HepG2 (cell line): ENCODE results near the gene FOSL2. TPM values are rescaled to one million over a fixed set of nuclear protein-coding genes. Genes with fewer than 3 reads are reported as not detected.

ENCODE experiments used
- AKAP8 ChIP-seq: sonication (generic); formaldehyde crosslinking; IDR thresholded peaks from 2 replicates; pipeline ENCODE4 v1.5.1; 2020; ENCODE audit warnings: mild to moderate bottlenecking, missing genetic modification reagents
- BORCS8-MEF2B ChIP-seq: sonication (generic); formaldehyde crosslinking; IDR thresholded peaks from 2 replicates; pipeline ENCODE4 v1.8.0; 2022; ENCODE audit warnings: mild to moderate bottlenecking, missing genetic modification reagents
- BRCA1 ChIP-seq: sonication (generic); formaldehyde crosslinking; IDR thresholded peaks from 2 replicates; pipeline ENCODE4 v1.4.0; 2020; ENCODE audit warnings: missing genetic modification reagents
- MTA1 ChIP-seq: sonication (generic); formaldehyde crosslinking; IDR thresholded peaks from 2 replicates; pipeline ENCODE4 v1.4.0; 2020; ENCODE audit warnings: missing genetic modification reagents, mild to moderate bottlenecking, borderline replicate concordance
- PCBP2 ChIP-seq: fragments of 200-400 bp; formaldehyde crosslinking; optimal IDR thresholded peaks from 2 replicates; pipeline ENCODE3; 2018; ENCODE audit warnings: low read length, low read depth; ENCODE audit not compliant: poor library complexity, severe bottlenecking
- RELA ChIP-seq: sonication (generic); formaldehyde crosslinking; IDR thresholded peaks from 2 replicates; pipeline ENCODE4 v1.4.0; 2020; ENCODE audit warnings: missing genetic modification reagents
- SMARCE1 ChIP-seq: fragments of 450-650 bp; IDR thresholded peaks from 2 replicates; pipeline ENCODE4 v1.6.1; 2017; ENCODE audit warnings: borderline replicate concordance
- YEATS2 ChIP-seq: sonication (generic); formaldehyde crosslinking; IDR thresholded peaks from 2 replicates; pipeline ENCODE4 v1.4.0; 2020; ENCODE audit warnings: missing genetic modification reagents, borderline replicate concordance
- YEATS4 ChIP-seq: sonication (generic); formaldehyde crosslinking; IDR thresholded peaks from 2 replicates; pipeline ENCODE4 v1.4.0; 2020; ENCODE audit warnings: missing genetic modification reagents, borderline replicate concordance
- ZFP90 ChIP-seq: sonication (generic); formaldehyde crosslinking; IDR thresholded peaks from 2 replicates; pipeline ENCODE4 v1.8.0; 2022; ENCODE audit warnings: missing genetic modification reagents, mild to moderate bottlenecking, inconsistent platforms, borderline replicate concordance
- ZNF496 ChIP-seq: sonication (generic); formaldehyde crosslinking; IDR thresholded peaks from 2 replicates; pipeline ENCODE4 v1.8.1; 2023; ENCODE audit warnings: mild to moderate bottlenecking, moderate library complexity, missing genetic modification reagents; ENCODE audit not compliant: insufficient replicate concordance
- ZNF562 ChIP-seq: sonication (generic); formaldehyde crosslinking; IDR thresholded peaks from 2 replicates; pipeline ENCODE4 v1.8.0; 2022; ENCODE audit warnings: missing genetic modification reagents, borderline replicate concordance
- ZNF788 ChIP-seq: sonication (generic); formaldehyde crosslinking; IDR thresholded peaks from 2 replicates; pipeline ENCODE4 v1.5.0; 2020; ENCODE audit warnings: mild to moderate bottlenecking, missing genetic modification reagents, borderline replicate concordance
- polyA plus RNA-seq, 8 experiments: library from polyadenylated mRNA; depleted of rRNA in 3 of 8; stranded (reverse) in 7 of 8; unstranded in 1 of 8; fragments of >200 nt; fragmentation: Illumina TruSeq in 4 of 8; extraction: Trizol in 4 of 8; gene quantifications; 2 replicates each; pipeline versions ENCODE4 v1.2.1 to v1.2.3, GENCODE V29; 2011 to 2016; ENCODE audit warnings: low read depth in 4 of 8, missing spikeins in 1 of 8, mixed read lengths in 1 of 8; ENCODE audit not compliant: insufficient read depth in 1 of 8
- total RNA-seq, 5 experiments: library from RNA; depleted of rRNA; stranded (reverse); fragments of >200 nt; fragmentation: Illumina TruSeq; extraction: Trizol; gene quantifications; 2 replicates each; pipeline ENCODE4 v1.2.3, GENCODE V29; 2016; ENCODE audit warnings: low read depth in 1 of 5
- TF ChIP-seq, protein P1 (sequence below): sonication (generic); formaldehyde crosslinking; IDR thresholded peaks from 2 replicates; pipeline ENCODE4 v1.5.0; 2020; ENCODE audit warnings: mild to moderate bottlenecking, missing genetic modification reagents, borderline replicate concordance
- TF ChIP-seq, protein P2 (sequence below): sonication (generic); formaldehyde crosslinking; conservative IDR thresholded peaks from 2 replicates; pipeline ENCODE4 v1.4.0; 2020; ENCODE audit warnings: mild to moderate bottlenecking, missing genetic modification reagents, moderate library complexity
- TF ChIP-seq, protein P3 (sequence below): sonication (generic); formaldehyde crosslinking; IDR thresholded peaks from 2 replicates; pipeline ENCODE4 v1.8.1; 2023; ENCODE audit warnings: missing genetic modification reagents, inconsistent platforms, borderline replicate concordance
- TF ChIP-seq, protein P4 (sequence below): sonication (generic); formaldehyde crosslinking; IDR thresholded peaks from 2 replicates; pipeline ENCODE4 v1.4.0; 2020; ENCODE audit warnings: missing genetic modification reagents, borderline replicate concordance

Gene FOSL2
- total and polyA plus RNA-seq, 2 of the 13 experiments (the other 11 are each of a cell fraction or from before 2014, with no cell fraction given), result 3.4 to 18.1 TPM

DNA sequence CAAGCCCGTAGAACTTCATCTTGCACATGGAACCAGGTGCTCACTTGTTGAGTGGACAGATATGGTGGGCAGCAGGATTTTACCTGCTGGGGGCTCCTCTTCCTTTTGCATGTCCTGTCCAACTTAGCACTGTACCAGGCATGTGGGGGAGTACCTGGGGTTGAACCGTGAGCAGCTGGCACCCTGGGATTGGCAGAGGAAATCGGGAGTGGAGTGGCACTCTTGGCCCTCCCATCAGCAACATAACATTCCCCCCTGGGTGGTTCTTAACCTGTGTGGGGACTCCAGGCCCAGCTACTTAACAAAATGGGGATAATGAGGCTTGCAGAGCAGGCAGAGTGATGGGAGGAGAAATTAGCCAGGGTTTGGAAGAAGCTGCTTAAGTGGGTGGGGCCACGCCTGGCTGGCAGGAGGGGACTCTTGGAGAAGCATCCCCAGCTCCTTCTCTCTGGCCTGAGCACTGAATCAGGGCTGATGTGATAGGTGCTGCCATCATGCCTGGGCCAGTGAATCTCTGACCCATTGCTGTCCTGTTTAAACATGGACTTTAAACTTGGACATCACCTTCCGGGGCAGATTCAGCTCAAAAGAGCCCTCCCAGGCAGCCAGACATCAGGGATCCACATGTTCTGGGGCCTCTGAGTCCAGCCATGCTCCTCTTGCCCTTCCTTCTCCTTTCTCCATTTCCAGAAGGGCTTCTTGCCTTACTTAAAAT, 15.5 kb downstream of the FOSL2 start (continued):
- TF ChIP-seq AKAP8 (peak; percentile 38; the same call in 1 of the 2 replicates), SMARCE1 (no peak), YEATS2 (no peak), ZNF788 (CRISPR knock-in tag) (peak; percentile 25; the same call in 1 of the 2 replicates), ZNF496 (CRISPR knock-in tag) (no peak), ZNF562 (CRISPR knock-in tag) (no peak), MTA1 (no peak), RELA (CRISPR knock-in tag) (no peak), PCBP2 (no peak), YEATS4 (CRISPR knock-in tag) (peak; percentile 59; the same call in 1 of the 2 replicates), BRCA1 (CRISPR knock-in tag) (no peak), ZFP90 (no peak), BORCS8-MEF2B (CRISPR knock-in tag) (no peak)
- TF ChIP-seq, protein P1, sequence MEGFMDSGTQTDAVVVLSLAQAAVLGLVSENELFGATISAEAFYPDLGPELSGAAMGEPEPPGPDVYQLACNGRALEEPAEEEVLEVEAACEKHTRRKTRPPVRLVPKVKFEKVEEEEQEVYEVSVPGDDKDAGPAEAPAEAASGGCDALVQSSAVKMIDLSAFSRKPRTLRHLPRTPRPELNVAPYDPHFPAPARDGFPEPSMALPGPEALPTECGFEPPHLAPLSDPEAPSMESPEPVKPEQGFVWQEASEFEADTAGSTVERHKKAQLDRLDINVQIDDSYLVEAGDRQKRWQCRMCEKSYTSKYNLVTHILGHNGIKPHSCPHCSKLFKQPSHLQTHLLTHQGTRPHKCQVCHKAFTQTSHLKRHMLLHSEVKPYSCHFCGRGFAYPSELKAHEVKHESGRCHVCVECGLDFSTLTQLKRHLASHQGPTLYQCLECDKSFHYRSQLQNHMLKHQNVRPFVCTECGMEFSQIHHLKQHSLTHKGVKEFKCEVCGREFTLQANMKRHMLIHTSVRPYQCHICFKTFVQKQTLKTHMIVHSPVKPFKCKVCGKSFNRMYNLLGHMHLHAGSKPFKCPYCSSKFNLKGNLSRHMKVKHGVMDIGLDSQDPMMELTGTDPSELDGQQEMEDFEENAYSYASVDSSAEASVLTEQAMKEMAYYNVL (CRISPR knock-in tag), result no peak; the same call in 1 of the 2 replicates
- TF ChIP-seq, protein P2, sequence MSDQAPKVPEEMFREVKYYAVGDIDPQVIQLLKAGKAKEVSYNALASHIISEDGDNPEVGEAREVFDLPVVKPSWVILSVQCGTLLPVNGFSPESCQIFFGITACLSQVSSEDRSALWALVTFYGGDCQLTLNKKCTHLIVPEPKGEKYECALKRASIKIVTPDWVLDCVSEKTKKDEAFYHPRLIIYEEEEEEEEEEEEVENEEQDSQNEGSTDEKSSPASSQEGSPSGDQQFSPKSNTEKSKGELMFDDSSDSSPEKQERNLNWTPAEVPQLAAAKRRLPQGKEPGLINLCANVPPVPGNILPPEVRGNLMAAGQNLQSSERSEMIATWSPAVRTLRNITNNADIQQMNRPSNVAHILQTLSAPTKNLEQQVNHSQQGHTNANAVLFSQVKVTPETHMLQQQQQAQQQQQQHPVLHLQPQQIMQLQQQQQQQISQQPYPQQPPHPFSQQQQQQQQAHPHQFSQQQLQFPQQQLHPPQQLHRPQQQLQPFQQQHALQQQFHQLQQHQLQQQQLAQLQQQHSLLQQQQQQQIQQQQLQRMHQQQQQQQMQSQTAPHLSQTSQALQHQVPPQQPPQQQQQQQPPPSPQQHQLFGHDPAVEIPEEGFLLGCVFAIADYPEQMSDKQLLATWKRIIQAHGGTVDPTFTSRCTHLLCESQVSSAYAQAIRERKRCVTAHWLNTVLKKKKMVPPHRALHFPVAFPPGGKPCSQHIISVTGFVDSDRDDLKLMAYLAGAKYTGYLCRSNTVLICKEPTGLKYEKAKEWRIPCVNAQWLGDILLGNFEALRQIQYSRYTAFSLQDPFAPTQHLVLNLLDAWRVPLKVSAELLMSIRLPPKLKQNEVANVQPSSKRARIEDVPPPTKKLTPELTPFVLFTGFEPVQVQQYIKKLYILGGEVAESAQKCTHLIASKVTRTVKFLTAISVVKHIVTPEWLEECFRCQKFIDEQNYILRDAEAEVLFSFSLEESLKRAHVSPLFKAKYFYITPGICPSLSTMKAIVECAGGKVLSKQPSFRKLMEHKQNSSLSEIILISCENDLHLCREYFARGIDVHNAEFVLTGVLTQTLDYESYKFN (CRISPR knock-in tag), result peak; percentile 77
- TF ChIP-seq, protein P3, sequence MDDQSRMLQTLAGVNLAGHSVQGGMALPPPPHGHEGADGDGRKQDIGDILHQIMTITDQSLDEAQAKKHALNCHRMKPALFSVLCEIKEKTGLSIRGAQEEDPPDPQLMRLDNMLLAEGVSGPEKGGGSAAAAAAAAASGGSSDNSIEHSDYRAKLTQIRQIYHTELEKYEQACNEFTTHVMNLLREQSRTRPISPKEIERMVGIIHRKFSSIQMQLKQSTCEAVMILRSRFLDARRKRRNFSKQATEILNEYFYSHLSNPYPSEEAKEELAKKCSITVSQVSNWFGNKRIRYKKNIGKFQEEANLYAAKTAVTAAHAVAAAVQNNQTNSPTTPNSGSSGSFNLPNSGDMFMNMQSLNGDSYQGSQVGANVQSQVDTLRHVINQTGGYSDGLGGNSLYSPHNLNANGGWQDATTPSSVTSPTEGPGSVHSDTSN (CRISPR knock-in tag), result no peak
- TF ChIP-seq, protein P4, sequence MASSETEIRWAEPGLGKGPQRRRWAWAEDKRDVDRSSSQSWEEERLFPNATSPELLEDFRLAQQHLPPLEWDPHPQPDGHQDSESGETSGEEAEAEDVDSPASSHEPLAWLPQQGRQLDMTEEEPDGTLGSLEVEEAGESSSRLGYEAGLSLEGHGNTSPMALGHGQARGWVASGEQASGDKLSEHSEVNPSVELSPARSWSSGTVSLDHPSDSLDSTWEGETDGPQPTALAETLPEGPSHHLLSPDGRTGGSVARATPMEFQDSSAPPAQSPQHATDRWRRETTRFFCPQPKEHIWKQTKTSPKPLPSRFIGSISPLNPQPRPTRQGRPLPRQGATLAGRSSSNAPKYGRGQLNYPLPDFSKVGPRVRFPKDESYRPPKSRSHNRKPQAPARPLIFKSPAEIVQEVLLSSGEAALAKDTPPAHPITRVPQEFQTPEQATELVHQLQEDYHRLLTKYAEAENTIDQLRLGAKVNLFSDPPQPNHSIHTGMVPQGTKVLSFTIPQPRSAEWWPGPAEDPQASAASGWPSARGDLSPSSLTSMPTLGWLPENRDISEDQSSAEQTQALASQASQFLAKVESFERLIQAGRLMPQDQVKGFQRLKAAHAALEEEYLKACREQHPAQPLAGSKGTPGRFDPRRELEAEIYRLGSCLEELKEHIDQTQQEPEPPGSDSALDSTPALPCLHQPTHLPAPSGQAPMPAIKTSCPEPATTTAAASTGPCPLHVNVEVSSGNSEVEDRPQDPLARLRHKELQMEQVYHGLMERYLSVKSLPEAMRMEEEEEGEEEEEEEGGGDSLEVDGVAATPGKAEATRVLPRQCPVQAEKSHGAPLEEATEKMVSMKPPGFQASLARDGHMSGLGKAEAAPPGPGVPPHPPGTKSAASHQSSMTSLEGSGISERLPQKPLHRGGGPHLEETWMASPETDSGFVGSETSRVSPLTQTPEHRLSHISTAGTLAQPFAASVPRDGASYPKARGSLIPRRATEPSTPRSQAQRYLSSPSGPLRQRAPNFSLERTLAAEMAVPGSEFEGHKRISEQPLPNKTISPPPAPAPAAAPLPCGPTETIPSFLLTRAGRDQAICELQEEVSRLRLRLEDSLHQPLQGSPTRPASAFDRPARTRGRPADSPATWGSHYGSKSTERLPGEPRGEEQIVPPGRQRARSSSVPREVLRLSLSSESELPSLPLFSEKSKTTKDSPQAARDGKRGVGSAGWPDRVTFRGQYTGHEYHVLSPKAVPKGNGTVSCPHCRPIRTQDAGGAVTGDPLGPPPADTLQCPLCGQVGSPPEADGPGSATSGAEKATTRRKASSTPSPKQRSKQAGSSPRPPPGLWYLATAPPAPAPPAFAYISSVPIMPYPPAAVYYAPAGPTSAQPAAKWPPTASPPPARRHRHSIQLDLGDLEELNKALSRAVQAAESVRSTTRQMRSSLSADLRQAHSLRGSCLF (CRISPR knock-in tag), result no peak
